Activated T-helper 1 cell treated with Interleukin-2 at 50 U/mL for 16 hours (primary cell): ENCODE data around the gene ERGIC1.
"Not testable (repeated sequence)": the region's sequence is repeated elsewhere in the genome, so short reads cannot be mapped to it uniquely, and the experiment has no call there.

Experiments used
- DNase-seq: peaks from one replicate; pipeline ENCODE4 v3.0.0-alpha.2; 2020; ENCODE audit warnings: low read depth

Gene ERGIC1

GRCh38 chr5:172878933-172879752 lies 45.1 kb downstream of the ERGIC1 start:
- no peak for DNase-seq

- DNase-seq, result no peak
Measured at GRCh38 chr5:172881691-172882370, 47.8 kb downstream of the ERGIC1 start.

GRCh38 chr5:172883066-172883465 lies 49.0 kb downstream of the ERGIC1 start:
- no peak for DNase-seq

GRCh38 chr5:172885597-172886340 lies 51.7 kb downstream of the ERGIC1 start:
- DNase-seq, result no peak

- no peak for DNase-seq
Measured at GRCh38 chr5:172886476-172886875, 52.4 kb downstream of the ERGIC1 start.

- no peak for DNase-seq
Measured at GRCh38 chr5:172886974-172887501, 53.0 kb downstream of the ERGIC1 start.

GRCh38 chr5:172887692-172888091 lies 53.6 kb downstream of the ERGIC1 start:
- no peak for DNase-seq

GRCh38 chr5:172890659-172891058 lies 56.6 kb downstream of the ERGIC1 start:
- no peak for DNase-seq

- DNase-seq, result no peak
Measured at GRCh38 chr5:172891716-172892421, 57.8 kb downstream of the ERGIC1 start.

GRCh38 chr5:172892713-172893112 lies 58.7 kb downstream of the ERGIC1 start:
- no peak for DNase-seq

- DNase-seq, result no peak
Measured at GRCh38 chr5:172894767-172895388, 60.8 kb downstream of the ERGIC1 start.

- no peak for DNase-seq
Measured at GRCh38 chr5:172895549-172895948, 61.5 kb downstream of the ERGIC1 start.

GRCh38 chr5:172896465-172896864 lies 62.4 kb downstream of the ERGIC1 start:
- DNase-seq, result no peak

GRCh38 chr5:172897067-172897466 lies 63.0 kb downstream of the ERGIC1 start:
- not testable (repeated sequence) for DNase-seq

- DNase-seq, result no peak
Measured at GRCh38 chr5:172897481-172898217, 63.6 kb downstream of the ERGIC1 start.

- no peak for DNase-seq
Measured at GRCh38 chr5:172898218-172898842, 64.3 kb downstream of the ERGIC1 start.

- DNase-seq, result no peak
Measured at GRCh38 chr5:172898843-172899369, 64.9 kb downstream of the ERGIC1 start.

GRCh38 chr5:172899436-172899835 lies 65.4 kb downstream of the ERGIC1 start:
- no peak for DNase-seq

GRCh38 chr5:172901012-172901780 lies 67.1 kb downstream of the ERGIC1 start:
- DNase-seq, result no peak
